RWPE2 (cell line): ENCODE data around the gene RFTN2.

ENCODE experiments used
- ATAC-seq: fragments of 200-7000 bp; cut with Tn5 transposase; 3 replicates; pipeline ENCODE4 v1.9.1; 2021; ENCODE audit warnings: low read depth
- DNase-seq: peaks from one replicate; pipeline ENCODE4 v3.0.0-alpha.2; 2020; ENCODE audit warnings: low spot score
- H3K27ac ChIP-seq: fragments of 450-650 bp; 2 replicates; pipeline ENCODE4 v1.5.1; 2017; ENCODE audit warnings: mild to moderate bottlenecking; ENCODE audit not compliant: poor library complexity, severe bottlenecking
- H3K27me3 ChIP-seq: fragments of 250-450 bp; sonication (Bioruptor Pico); 2 replicates; pipeline ENCODE4 v1.5.1; 2021; ENCODE audit warnings: mild to moderate bottlenecking, moderate library complexity; ENCODE audit not compliant: insufficient read depth, poor library complexity, severe bottlenecking
- H3K36me3 ChIP-seq: fragments of 250-450 bp; sonication (Bioruptor Pico); 2 replicates; pipeline ENCODE4 v1.5.1; 2020; ENCODE audit warnings: low read depth, mild to moderate bottlenecking, moderate library complexity
- H3K4me1 ChIP-seq: fragments of 250-450 bp; sonication (Bioruptor Pico); 2 replicates; pipeline ENCODE4 v1.5.1; 2021; ENCODE audit warnings: mild to moderate bottlenecking, moderate library complexity; ENCODE audit not compliant: insufficient read depth, poor library complexity, severe bottlenecking
- H3K4me3 ChIP-seq: fragments of 250-450 bp; sonication (Bioruptor Pico); 2 replicates; pipeline ENCODE4 v1.5.1; 2021; ENCODE audit warnings: mild to moderate bottlenecking, moderate library complexity; ENCODE audit not compliant: severe bottlenecking
- H3K9me3 ChIP-seq: fragments of 250-450 bp; sonication (Bioruptor Pico); 2 replicates; pipeline ENCODE4 v1.5.1; 2021; ENCODE audit warnings: mild to moderate bottlenecking, moderate library complexity; ENCODE audit not compliant: severe bottlenecking
- TF ChIP-seq, protein P1 (sequence below): fragments of 450-650 bp; IDR thresholded peaks from one replicate; pipeline ENCODE4 v1.5.1; 2017; ENCODE audit warnings: mild to moderate bottlenecking, moderate library complexity; ENCODE audit not compliant: poor library complexity, severe bottlenecking

RFTN2 gene

DNA sequence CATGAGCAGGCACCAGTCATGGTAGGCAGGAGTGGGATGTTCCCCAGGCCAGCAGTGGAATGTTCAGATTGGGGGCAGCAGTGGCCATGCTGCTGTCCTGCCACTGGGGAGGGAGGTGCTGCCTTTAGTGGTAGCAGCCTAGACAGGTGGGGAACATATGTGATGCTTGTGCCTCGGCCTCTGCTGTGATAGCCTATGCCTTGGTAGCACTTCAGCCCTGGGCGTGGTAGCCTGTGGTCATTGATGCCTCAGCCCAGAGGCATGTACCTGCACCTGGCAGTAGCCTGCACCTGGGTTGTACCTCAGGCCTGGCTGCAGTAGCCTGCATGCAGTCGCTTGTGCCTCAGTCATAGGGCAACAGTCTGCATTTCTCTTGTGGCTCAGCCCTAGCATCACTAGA is 7.1 kb downstream of the RFTN2 start:
- H3K27me3 ChIP-seq: no peaks in the 10 kb centered on the region
- H3K36me3 ChIP-seq: no peaks in the 10 kb centered on the region
- H3K4me3 ChIP-seq: no peak overlapping the region
- H3K9me3 ChIP-seq: no peaks in the 10 kb centered on the region
- TF ChIP-seq, protein P1, sequence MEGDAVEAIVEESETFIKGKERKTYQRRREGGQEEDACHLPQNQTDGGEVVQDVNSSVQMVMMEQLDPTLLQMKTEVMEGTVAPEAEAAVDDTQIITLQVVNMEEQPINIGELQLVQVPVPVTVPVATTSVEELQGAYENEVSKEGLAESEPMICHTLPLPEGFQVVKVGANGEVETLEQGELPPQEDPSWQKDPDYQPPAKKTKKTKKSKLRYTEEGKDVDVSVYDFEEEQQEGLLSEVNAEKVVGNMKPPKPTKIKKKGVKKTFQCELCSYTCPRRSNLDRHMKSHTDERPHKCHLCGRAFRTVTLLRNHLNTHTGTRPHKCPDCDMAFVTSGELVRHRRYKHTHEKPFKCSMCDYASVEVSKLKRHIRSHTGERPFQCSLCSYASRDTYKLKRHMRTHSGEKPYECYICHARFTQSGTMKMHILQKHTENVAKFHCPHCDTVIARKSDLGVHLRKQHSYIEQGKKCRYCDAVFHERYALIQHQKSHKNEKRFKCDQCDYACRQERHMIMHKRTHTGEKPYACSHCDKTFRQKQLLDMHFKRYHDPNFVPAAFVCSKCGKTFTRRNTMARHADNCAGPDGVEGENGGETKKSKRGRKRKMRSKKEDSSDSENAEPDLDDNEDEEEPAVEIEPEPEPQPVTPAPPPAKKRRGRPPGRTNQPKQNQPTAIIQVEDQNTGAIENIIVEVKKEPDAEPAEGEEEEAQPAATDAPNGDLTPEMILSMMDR: no peak
- H3K4me1 ChIP-seq: no peaks in the 10 kb centered on the region
- ATAC-seq (peak; percentile 66; the same call in 2 of the 3 replicates), DNase-seq (no peak)
- no peak overlapping the region for H3K27ac ChIP-seq

- ATAC-seq: no peak
- TF ChIP-seq, protein P1: no peak
- Histone ChIP-seq H3K4me1 (no peaks in the 10 kb centered on the region), H3K9me3 (no peaks in the 10 kb centered on the region), H3K27ac (no peak overlapping the region), H3K4me3 (no peak overlapping the region), H3K27me3 (no peaks in the 10 kb centered on the region), H3K36me3 (no peaks in the 10 kb centered on the region)
- no peak for DNase-seq
Measured at GRCh38 chr2:197666277-197666676, 9.1 kb downstream of the RFTN2 start.

GRCh38 chr2:197661626-197662025 is 13.8 kb downstream of the RFTN2 start:
- H3K36me3 ChIP-seq: no peaks in the 10 kb centered on the region
- H3K9me3 ChIP-seq: no peaks in the 10 kb centered on the region
- H3K27ac ChIP-seq: no peak overlapping the region
- TF ChIP-seq, protein P1: no peak
- DNase-seq (no peak), ATAC-seq (no peak)
- H3K4me1 ChIP-seq: no peaks in the 10 kb centered on the region
- H3K4me3 ChIP-seq: no peak overlapping the region
- no peaks in the 10 kb centered on the region for H3K27me3 ChIP-seq

DNA sequence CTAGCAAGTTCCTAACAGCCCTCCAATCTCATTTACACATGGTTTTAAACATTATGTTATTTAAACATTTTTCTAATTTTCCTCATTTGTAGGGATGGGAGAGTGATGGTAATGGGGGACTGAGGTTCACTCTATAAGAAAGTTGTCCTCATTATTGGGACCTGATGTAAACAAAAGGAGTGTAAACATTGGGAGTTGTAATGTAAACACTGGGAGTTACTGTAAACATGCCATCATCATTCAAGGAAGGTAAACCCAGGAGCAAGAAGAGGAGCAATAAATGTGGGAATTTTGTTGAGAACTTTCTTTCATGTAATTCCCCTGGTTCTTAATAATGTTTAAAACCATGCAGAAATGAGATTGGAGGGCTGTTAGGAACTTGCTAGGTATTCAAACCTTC is 17.8 kb downstream of the RFTN2 start:
- Histone ChIP-seq H3K27me3 (no peaks in the 10 kb centered on the region), H3K36me3 (no peaks in the 10 kb centered on the region), H3K27ac (no peak overlapping the region), H3K4me1 (no peaks in the 10 kb centered on the region), H3K4me3 (no peak overlapping the region), H3K9me3 (no peaks in the 10 kb centered on the region)
- TF ChIP-seq, protein P1: no peak
- no peak for ATAC-seq
- DNase-seq: no peak

DNA sequence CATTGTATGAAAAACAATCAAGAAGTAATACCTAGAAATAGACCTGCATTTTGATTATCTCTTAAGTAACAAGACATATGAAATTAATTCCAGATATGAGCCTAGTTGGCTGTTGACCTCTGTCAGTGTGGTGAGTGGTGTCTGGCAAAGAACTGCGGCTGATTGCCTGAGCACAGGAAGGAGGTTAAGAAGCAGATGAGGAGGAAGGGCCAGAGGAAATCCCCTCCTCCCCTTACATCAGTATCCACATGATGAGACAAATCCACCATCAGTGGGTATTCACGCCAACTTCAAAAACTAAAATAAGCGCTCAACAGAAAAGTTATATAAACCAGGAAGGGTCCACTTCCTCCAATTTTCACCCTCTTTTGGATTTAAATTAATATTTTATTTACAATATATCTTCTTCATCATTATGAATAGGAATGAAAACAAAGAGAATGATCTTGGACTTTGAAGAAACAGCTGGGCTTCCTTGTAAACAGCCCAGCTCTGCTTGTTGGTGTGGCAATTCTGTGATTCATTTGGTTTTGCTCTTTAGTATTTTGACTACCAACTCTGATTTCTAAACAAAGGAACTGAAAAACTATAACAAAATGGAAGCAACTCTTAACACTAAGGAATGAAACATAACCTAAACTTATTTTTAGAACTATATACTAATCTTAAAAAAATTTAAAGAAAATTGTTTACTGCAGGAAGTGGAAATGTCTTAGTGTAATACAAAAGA is 27.3 kb downstream of the RFTN2 start:
- Histone ChIP-seq H3K36me3 (no peaks in the 10 kb centered on the region), H3K9me3 (no peaks in the 10 kb centered on the region), H3K27me3 (no peaks in the 10 kb centered on the region), H3K4me1 (no peaks in the 10 kb centered on the region), H3K27ac (no peak overlapping the region), H3K4me3 (no peak overlapping the region)
- DNase-seq (no peak), ATAC-seq (no peak)
- TF ChIP-seq, protein P1: no peak
